ENCODE data around the gene CLOCK. TPM values are rescaled to one million over a fixed set of nuclear protein-coding genes. Genes with fewer than 3 reads are reported as not detected.

Gene CLOCK
- total and polyA plus RNA-seq, 2 of the 13 experiments (the other 11 are each of a cell fraction or from before 2014, with no cell fraction given): 8.8 to 13.5 TPM

- FAIRE-seq (no peak), DNase-seq (ENCODE audit: low spot score) (peak; percentile 10), ATAC-seq (no peak)
- CTCF ChIA-PET (ENCODE audit: low intra/inter-chr PET ratio, low total read pairs): no interaction called here
- Histone ChIP-seq H3K4me1 (ENCODE audit: insufficient read depth, low read length) (peaks cover 43% of the 10 kb centered on the region), H3K4me3 (replicated peaks in 1 of 3; ENCODE audit: insufficient read depth in 1 of 3, low read depth in 2 of 3, low read length in 3 of 3) (peak overlapping the region; percentile 8 to 98 (median 30); a peak in 4 of 6 replicates), H3K9ac (ENCODE audit: insufficient read depth, low read depth, low read length) (peak overlapping the region; percentile 84; the same call in 1 of the 2 replicates), H4K20me1 (ENCODE audit: insufficient read depth, low read length) (peaks cover 20% of the 10 kb centered on the region), H3K36me3 (replicated peaks in 1 of 2; ENCODE audit: control insufficient read depth in 1 of 2, insufficient read depth in 2 of 2, low read length in 2 of 2) (peaks cover 2 to 8% of the 10 kb centered on the region in 2 experiments; a peak in 2 of 5 replicates), H2AFZ (ENCODE audit: low read length) (no peak overlapping the region), H3K4me2 (ENCODE audit: low read depth, low read length) (peak overlapping the region; percentile 77), H3K27ac (ENCODE audit: extremely low read length, insufficient read depth, low read length) (peak overlapping the region; percentile 80), H3K27me3 (ENCODE audit: control insufficient read depth in 1 of 2, insufficient read depth in 2 of 2, low read length in 2 of 2) (no peaks in the 10 kb centered on the region; a peak in 2 of 5 replicates), H3K9me3 (ENCODE audit: low read length) (no peaks in the 10 kb centered on the region), H3K79me2 (ENCODE audit: insufficient read depth, low read length) (peaks cover 49% of the 10 kb centered on the region)
- no TSS peak for BruUV-seq (replicated peaks)
- 61% methylated on average over 3 of the region's 3 CpGs for WGBS (ENCODE audit: low lambda C conversion rate)
- POLR2A ChIA-PET: interaction anchor here (1.8 kb wide), 1 partner anchor 32 kb away, joined by 5 read pairs; no protein-coding TSS in a partner anchor
- in situ Hi-C loops (cut with HindIII; ENCODE audit: extremely low pct_ligation_motif_present, low pct_unique_long_range_greater_than_20kb) (loop anchor here (25.0 kb wide), 1 partner anchor 463 kb away; the partner anchor contains the start of gene EXOC1), intact Hi-C loops (cut with micrococcal nuclease; ENCODE audit: unreplicated experiment) (loop anchor here (5.0 kb wide), 1 partner anchor 33 kb away; no protein-coding TSS in a partner anchor)
- TF ChIP-seq HCFC1 (IDR thresholded peaks at IDR 0.05; ENCODE audit: low read depth, low read length) (no peak), RBFOX2 (IDR thresholded peaks at IDR 0.05; ENCODE audit: low read depth, low read length) (0 out of 2 replicates have a peak, but pooled peaks have one; percentile 20), ZNF772 (CRISPR knock-in tag; IDR thresholded peaks at IDR 0.05) (no peak), ZNF335 (CRISPR knock-in tag; IDR thresholded peaks at IDR 0.05) (no peak), ZFAT (CRISPR knock-in tag; conservative IDR thresholded peaks at IDR 0.05) (no peak), MZF1 (CRISPR knock-in tag; IDR thresholded peaks at IDR 0.05; ENCODE audit: borderline replicate concordance) (no peak), SAP130 (CRISPR knock-in tag; IDR thresholded peaks at IDR 0.05; ENCODE audit: low read depth) (peak; percentile 10; the same call in 1 of the 2 replicates), TRAFD1 (CRISPR knock-in tag; IDR thresholded peaks at IDR 0.05; ENCODE audit: borderline replicate concordance) (no peak), MAF1 (CRISPR knock-in tag; IDR thresholded peaks at IDR 0.05; ENCODE audit: borderline replicate concordance) (no peak)
- TF ChIP-seq, protein P1, sequence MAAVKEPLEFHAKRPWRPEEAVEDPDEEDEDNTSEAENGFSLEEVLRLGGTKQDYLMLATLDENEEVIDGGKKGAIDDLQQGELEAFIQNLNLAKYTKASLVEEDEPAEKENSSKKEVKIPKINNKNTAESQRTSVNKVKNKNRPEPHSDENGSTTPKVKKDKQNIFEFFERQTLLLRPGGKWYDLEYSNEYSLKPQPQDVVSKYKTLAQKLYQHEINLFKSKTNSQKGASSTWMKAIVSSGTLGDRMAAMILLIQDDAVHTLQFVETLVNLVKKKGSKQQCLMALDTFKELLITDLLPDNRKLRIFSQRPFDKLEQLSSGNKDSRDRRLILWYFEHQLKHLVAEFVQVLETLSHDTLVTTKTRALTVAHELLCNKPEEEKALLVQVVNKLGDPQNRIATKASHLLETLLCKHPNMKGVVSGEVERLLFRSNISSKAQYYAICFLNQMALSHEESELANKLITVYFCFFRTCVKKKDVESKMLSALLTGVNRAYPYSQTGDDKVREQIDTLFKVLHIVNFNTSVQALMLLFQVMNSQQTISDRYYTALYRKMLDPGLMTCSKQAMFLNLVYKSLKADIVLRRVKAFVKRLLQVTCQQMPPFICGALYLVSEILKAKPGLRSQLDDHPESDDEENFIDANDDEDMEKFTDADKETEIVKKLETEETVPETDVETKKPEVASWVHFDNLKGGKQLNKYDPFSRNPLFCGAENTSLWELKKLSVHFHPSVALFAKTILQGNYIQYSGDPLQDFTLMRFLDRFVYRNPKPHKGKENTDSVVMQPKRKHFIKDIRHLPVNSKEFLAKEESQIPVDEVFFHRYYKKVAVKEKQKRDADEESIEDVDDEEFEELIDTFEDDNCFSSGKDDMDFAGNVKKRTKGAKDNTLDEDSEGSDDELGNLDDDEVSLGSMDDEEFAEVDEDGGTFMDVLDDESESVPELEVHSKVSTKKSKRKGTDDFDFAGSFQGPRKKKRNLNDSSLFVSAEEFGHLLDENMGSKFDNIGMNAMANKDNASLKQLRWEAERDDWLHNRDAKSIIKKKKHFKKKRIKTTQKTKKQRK (IDR thresholded peaks at IDR 0.05; ENCODE audit: low read length): no peak
- TF ChIP-seq, protein P2, sequence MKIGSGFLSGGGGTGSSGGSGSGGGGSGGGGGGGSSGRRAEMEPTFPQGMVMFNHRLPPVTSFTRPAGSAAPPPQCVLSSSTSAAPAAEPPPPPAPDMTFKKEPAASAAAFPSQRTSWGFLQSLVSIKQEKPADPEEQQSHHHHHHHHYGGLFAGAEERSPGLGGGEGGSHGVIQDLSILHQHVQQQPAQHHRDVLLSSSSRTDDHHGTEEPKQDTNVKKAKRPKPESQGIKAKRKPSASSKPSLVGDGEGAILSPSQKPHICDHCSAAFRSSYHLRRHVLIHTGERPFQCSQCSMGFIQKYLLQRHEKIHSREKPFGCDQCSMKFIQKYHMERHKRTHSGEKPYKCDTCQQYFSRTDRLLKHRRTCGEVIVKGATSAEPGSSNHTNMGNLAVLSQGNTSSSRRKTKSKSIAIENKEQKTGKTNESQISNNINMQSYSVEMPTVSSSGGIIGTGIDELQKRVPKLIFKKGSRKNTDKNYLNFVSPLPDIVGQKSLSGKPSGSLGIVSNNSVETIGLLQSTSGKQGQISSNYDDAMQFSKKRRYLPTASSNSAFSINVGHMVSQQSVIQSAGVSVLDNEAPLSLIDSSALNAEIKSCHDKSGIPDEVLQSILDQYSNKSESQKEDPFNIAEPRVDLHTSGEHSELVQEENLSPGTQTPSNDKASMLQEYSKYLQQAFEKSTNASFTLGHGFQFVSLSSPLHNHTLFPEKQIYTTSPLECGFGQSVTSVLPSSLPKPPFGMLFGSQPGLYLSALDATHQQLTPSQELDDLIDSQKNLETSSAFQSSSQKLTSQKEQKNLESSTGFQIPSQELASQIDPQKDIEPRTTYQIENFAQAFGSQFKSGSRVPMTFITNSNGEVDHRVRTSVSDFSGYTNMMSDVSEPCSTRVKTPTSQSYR (CRISPR knock-in tag; IDR thresholded peaks at IDR 0.05; ENCODE audit: borderline replicate concordance): no peak
These were observed 147.7 kb downstream of the CLOCK start for GRCh38 chr4:55398966-55399365.
